Measurements from ENCODE around the gene EGLN3. TPM values are rescaled to one million over a fixed set of nuclear protein-coding genes. Genes with fewer than 3 reads are reported as not detected.

EGLN3 gene
- total RNA-seq, 1 experiment from 2014 or later: 3.2 TPM

DNA sequence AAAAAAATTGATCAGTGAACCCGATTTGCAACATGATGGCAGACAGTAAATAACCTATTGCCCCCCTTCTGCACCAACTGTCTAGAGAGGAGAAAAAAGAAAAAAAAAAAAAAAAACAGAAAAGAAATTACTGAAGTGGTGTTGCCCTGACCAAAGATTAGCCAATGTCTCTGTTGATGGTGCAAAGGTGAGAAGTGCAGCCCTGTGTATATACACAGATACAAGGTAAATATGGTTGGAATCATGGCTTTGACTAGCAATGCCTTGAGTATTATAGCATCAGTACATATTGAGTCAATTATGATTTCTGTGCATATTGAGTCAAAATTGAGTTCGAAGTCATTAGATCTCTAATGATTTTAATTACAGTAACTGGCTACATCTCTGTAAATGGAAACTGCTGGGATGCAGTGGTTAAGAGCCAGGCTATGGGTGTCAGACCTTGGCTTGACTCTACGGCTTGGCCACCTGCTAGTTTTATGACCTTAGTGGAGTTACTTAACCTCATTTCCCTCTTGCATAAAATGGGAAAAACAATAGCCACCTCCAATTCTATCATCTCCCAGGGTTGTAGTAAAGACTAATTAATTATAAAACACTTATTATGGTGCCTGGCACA, 51.0 kb downstream of the EGLN3 start:
- DNase-seq: no peak
- Histone ChIP-seq H3K4me3 (ENCODE audit: low read length) (no peak overlapping the region), H3K27me3 (ENCODE audit: low read length) (peaks cover 26% of the 10 kb centered on the region; the same call in 1 of the 2 replicates), H3K4me1 (ENCODE audit: insufficient read depth, low read length) (no peaks in the 10 kb centered on the region), H3K36me3 (ENCODE audit: low read depth, low read length) (no peaks in the 10 kb centered on the region), H2AFZ (ENCODE audit: low read length) (no peak overlapping the region), H3K9me2 (replicated peaks; ENCODE audit: low read length) (no peaks in the 10 kb centered on the region), H3F3A (ENCODE audit: low read length, unreplicated experiment) (no peaks in the 10 kb centered on the region), H3K9ac (ENCODE audit: low read length) (no peak overlapping the region), H3K4me2 (ENCODE audit: low read length) (no peak overlapping the region), H4K20me1 (ENCODE audit: low read length) (no peaks in the 10 kb centered on the region), H3K9me3 (ENCODE audit: low read length) (no peaks in the 10 kb centered on the region), H3K27ac (ENCODE audit: low read length) (no peak overlapping the region), H3K79me2 (ENCODE audit: low read length) (no peaks in the 10 kb centered on the region)
- CTCF ChIA-PET: no interaction called here
- intact Hi-C loops (cut with micrococcal nuclease): no loop called here
- TF ChIP-seq EZH2 (IDR thresholded peaks at IDR 0.05; ENCODE audit: low read length, unreplicated experiment) (no peak), EZH2phosphoT487 (IDR thresholded peaks at IDR 0.05; ENCODE audit: borderline replicate concordance, low read length) (no peak)
- TF ChIP-seq, protein P1, sequence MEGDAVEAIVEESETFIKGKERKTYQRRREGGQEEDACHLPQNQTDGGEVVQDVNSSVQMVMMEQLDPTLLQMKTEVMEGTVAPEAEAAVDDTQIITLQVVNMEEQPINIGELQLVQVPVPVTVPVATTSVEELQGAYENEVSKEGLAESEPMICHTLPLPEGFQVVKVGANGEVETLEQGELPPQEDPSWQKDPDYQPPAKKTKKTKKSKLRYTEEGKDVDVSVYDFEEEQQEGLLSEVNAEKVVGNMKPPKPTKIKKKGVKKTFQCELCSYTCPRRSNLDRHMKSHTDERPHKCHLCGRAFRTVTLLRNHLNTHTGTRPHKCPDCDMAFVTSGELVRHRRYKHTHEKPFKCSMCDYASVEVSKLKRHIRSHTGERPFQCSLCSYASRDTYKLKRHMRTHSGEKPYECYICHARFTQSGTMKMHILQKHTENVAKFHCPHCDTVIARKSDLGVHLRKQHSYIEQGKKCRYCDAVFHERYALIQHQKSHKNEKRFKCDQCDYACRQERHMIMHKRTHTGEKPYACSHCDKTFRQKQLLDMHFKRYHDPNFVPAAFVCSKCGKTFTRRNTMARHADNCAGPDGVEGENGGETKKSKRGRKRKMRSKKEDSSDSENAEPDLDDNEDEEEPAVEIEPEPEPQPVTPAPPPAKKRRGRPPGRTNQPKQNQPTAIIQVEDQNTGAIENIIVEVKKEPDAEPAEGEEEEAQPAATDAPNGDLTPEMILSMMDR (conservative IDR thresholded peaks at IDR 0.05; ENCODE audit: low read depth, low read length): no peak
- POLR2A ChIA-PET (ENCODE audit: unreplicated experiment): no interaction called here
- ATAC-seq: no peak
- BruUV-seq (replicated peaks): no TSS peak

DNA sequence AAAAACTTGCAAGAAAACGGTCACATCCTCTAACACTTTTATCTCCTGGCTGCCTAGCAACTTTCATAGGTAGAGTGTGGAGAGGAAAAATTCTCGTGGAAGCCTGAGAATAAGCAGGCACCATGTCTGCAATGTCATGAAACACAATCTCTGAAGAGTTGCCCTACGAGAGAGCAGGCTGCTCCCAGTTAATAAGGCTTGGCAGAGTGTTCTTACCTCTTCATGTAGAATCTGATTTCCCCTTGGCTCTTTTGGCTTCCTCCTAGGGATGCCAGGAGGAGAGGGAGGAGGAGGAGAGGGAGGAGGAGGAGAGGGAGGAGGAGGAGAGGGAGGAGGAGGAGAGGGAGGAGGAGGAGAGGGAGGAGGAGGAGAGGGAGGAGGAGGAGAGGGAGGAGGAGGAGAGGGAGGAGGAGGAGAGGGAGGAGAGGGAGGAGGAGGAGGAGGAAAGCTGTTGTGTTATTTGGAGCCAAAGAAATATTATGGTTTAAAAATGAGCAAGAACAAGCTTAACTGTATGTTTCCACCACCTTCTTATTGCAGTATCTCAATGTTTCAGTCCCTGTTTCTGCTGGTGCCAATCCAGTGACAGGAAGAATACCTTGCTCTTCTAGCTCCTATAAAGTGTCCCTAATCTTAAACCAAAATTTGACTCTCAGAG, 52.9 kb downstream of the EGLN3 start:
- H3K4me2 ChIP-seq (ENCODE audit: low read length): no peak overlapping the region
- H3K27ac ChIP-seq (ENCODE audit: low read length): no peak overlapping the region
- DNase-seq: no peak
- H3K9me3 ChIP-seq (ENCODE audit: low read length): no peaks in the 10 kb centered on the region
- no peaks in the 10 kb centered on the region for H4K20me1 ChIP-seq (ENCODE audit: low read length)
- no peak for TF ChIP-seq EZH2 (IDR thresholded peaks at IDR 0.05; ENCODE audit: low read length, unreplicated experiment)
- no peak for TF ChIP-seq EZH2phosphoT487 (IDR thresholded peaks at IDR 0.05; ENCODE audit: borderline replicate concordance, low read length)
- TF ChIP-seq, protein P1 (conservative IDR thresholded peaks at IDR 0.05; ENCODE audit: low read depth, low read length): no peak
- CTCF ChIA-PET: no interaction called here
- H3K9me2 ChIP-seq (replicated peaks; ENCODE audit: low read length): no peaks in the 10 kb centered on the region
- H3K9ac ChIP-seq (ENCODE audit: low read length): no peak overlapping the region
- no peaks in the 10 kb centered on the region for H3K4me1 ChIP-seq (ENCODE audit: insufficient read depth, low read length)
- H3K36me3 ChIP-seq (ENCODE audit: low read depth, low read length): no peaks in the 10 kb centered on the region
- no TSS peak for BruUV-seq (replicated peaks)
- no peaks in the 10 kb centered on the region for H3F3A ChIP-seq (ENCODE audit: low read length, unreplicated experiment)
- POLR2A ChIA-PET (ENCODE audit: unreplicated experiment): interaction anchor here (0.7 kb wide), 1 partner anchor 324 kb away, joined by 33 read pairs; no protein-coding TSS in a partner anchor
- intact Hi-C loops (cut with micrococcal nuclease): no loop called here
- H2AFZ ChIP-seq (ENCODE audit: low read length): 0 out of 2 replicates have a peak overlapping the region, but pooled peaks have one; percentile 11
- H3K27me3 ChIP-seq (ENCODE audit: low read length): peaks cover 9% of the 10 kb centered on the region; the same call in 1 of the 2 replicates
- no peaks in the 10 kb centered on the region for H3K79me2 ChIP-seq (ENCODE audit: low read length)
- no peak for ATAC-seq
- no peak overlapping the region for H3K4me3 ChIP-seq (ENCODE audit: low read length)

DNA sequence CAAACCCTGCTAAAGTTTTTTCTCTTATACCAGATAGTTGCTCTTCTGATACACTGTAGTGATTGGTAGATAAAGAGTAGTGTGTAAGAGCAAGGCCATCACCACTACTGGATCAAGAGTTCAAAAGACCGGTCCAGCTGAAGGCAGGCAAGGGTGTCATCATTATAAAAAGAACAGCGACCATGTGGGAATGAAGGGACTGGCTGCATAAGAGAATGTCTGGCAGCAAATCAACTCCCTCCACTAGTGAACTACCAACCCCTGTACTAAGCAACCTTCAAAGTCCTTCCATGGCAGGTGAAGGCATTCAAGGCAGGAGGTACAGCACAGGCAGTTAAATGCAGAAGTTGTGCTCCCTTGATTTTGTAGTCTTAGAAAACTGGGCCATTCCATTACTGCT, 53.5 kb downstream of the EGLN3 start:
- ChIA-PET CTCF (no interaction called here), POLR2A (ENCODE audit: unreplicated experiment) (no interaction called here)
- Histone ChIP-seq H3K27me3 (ENCODE audit: low read length) (0 out of 2 replicates have a peak, but pooled peaks cover 8% of the 10 kb centered on the region), H4K20me1 (ENCODE audit: low read length) (no peaks in the 10 kb centered on the region), H3K9me3 (ENCODE audit: low read length) (no peaks in the 10 kb centered on the region), H2AFZ (ENCODE audit: low read length) (0 out of 2 replicates have a peak overlapping the region, but pooled peaks have one; percentile 11), H3K9me2 (replicated peaks; ENCODE audit: low read length) (no peaks in the 10 kb centered on the region), H3K27ac (ENCODE audit: low read length) (no peak overlapping the region), H3K9ac (ENCODE audit: low read length) (no peak overlapping the region), H3K36me3 (ENCODE audit: low read depth, low read length) (no peaks in the 10 kb centered on the region), H3K79me2 (ENCODE audit: low read length) (no peaks in the 10 kb centered on the region), H3K4me2 (ENCODE audit: low read length) (no peak overlapping the region), H3K4me1 (ENCODE audit: insufficient read depth, low read length) (no peaks in the 10 kb centered on the region), H3F3A (ENCODE audit: low read length, unreplicated experiment) (no peaks in the 10 kb centered on the region), H3K4me3 (ENCODE audit: low read length) (no peak overlapping the region)
- BruUV-seq (replicated peaks): no TSS peak
- intact Hi-C loops (cut with micrococcal nuclease): no loop called here
- no peak for DNase-seq
- TF ChIP-seq EZH2 (IDR thresholded peaks at IDR 0.05; ENCODE audit: low read length, unreplicated experiment) (no peak), EZH2phosphoT487 (IDR thresholded peaks at IDR 0.05; ENCODE audit: borderline replicate concordance, low read length) (no peak)
- TF ChIP-seq, protein P1 (conservative IDR thresholded peaks at IDR 0.05; ENCODE audit: low read depth, low read length): no peak
- ATAC-seq: no peak

All from PC-3 (cell line).